Measurements from ENCODE around the gene NHS.

- TF ChIP-seq RAD21 (IDR thresholded peaks at IDR 0.05; ENCODE audit: low read length) (no peak), POLR2A (IDR thresholded peaks at IDR 0.05; ENCODE audit: low read depth, low read length) (no peak), CTCF (conservative IDR thresholded peaks at IDR 0.05; ENCODE audit: low read depth, low read length) (no peak), RCOR1 (IDR thresholded peaks at IDR 0.05; ENCODE audit: insufficient replicate concordance, low read length) (no peak), FOS (IDR thresholded peaks at IDR 0.05; ENCODE audit: low read depth, low read length) (no peak), BHLHE40 (IDR thresholded peaks at IDR 0.05; ENCODE audit: low read depth, low read length) (no peak), CEBPB (IDR thresholded peaks at IDR 0.05; ENCODE audit: low read depth, low read length) (no peak), ELK1 (IDR thresholded peaks at IDR 0.05; ENCODE audit: borderline replicate concordance, low read depth, low read length) (no peak)
These were observed 178.5 kb downstream of the NHS start for GRCh38 chrX:17553469-17553868.
